ENCODE data around the gene HS1BP3.

The HS1BP3 gene

DNA sequence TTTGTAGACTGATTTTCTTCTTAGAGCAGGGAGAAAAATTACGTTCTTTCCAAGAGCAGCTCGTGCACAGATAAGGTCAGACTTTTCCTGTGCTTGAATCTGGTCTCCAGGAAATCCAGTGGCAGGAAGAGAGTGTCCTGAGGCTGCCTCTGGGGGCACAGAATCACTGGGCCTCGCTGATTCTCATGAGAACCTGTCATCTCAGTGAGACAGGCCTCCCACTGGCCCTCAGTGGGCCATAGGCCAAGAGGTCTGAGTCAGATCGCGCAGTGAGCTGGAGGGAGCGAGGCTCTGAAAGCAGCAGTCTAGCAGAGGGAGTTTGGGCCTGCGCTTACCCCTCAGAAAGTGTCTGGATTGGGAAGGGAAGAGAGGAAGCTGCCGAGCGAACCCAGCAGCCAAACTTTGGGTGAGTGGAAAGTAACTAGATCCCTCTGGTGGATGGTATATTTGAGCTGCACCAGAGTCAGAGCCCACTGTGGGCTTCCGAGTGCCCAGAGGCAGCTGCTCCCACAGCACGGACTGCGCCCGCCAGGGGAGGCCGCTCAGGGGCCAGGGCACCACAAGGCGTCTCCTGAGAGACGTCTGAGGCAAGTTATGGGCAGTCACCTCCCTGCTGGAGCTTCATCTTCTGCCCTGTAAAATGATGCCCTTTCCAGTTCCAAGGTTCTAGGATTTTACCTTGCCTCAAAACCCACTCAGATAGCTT, 24.2 kb upstream of the HS1BP3 start:
- DNase-seq (ENCODE audit: low read depth): no peak

DNA sequence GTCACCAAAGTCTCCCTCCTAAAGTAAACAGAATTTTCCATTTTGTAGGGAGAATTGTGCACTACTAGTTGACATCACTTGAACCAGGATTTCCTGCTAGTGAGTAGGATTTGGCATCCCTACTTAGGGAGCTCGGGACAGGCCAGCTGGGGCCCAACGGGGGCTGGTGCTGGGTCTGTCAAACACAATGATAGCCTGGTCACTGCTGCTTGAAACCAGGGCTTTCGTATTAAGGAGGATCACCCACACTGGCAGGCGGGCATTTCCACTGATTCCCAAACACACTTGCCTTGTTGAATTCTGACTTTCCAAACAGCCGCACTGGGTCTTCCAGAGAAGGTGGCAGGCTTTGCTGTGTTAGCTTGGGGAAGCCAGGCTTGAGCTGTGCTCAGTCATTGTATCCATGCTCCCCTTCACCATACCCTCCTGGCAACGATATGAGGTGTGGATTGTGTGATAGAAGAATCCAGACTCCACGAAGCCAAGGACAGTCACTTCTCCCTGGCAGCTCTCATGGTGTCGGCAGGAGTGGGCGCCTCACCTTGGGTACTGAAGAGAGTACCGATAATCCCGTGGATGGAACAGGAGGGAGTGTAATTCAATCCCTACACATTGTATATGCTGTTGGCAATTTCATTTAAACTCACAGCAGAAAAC, 23.5 kb upstream of the HS1BP3 start:
- no peak for DNase-seq (ENCODE audit: low read depth)

GRCh38 chr2:20673686-20674308, 22.9 kb upstream of the HS1BP3 start:
- DNase-seq (ENCODE audit: low read depth): no peak

GRCh38 chr2:20672201-20672951, 21.5 kb upstream of the HS1BP3 start:
- no peak for DNase-seq (ENCODE audit: low read depth)

DNA sequence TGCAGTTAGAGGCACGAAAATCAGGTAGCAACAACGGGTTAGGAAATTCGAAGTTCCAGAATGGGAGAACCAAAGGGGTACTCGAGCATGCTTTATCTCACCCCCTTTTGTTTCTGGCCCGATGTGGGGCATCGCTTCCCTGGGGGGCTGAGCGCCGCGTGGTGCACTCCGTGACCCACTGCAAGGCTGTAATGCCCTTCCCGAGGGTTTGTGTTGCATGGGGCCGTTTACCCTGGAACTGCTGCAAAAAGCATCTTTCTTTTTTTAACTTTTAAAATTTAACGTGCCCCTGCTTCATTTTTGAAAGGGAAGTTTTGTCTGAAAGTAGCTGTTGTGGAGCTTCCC, 20.8 kb upstream of the HS1BP3 start:
- DNase-seq (ENCODE audit: low read depth): no peak

DNA sequence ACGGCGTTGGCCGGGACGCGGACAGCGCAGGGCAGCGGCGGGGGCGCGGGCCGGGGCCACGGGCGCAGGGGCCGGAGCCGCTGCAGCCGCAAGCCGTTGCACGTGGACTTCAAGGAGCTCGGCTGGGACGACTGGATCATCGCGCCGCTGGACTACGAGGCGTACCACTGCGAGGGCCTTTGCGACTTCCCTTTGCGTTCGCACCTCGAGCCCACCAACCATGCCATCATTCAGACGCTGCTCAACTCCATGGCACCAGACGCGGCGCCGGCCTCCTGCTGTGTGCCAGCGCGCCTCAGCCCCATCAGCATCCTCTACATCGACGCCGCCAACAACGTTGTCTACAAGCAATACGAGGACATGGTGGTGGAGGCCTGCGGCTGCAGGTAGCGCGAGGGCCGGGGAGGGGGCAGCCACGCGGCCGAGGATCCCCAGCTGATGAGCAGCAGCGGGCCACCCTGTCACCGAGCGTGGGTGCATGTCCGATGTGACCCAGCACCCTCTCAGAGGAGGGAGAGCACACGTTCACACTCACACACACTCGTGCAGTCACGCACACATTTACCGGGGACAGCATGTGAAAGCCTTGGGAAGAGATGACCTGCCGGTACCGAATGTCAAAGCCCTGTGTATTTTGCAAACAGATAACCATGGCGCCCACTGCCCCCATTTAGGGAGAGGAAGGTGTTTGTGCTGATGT, 20.3 kb upstream of the HS1BP3 start:
- DNase-seq (ENCODE audit: low read depth): no peak

DNA sequence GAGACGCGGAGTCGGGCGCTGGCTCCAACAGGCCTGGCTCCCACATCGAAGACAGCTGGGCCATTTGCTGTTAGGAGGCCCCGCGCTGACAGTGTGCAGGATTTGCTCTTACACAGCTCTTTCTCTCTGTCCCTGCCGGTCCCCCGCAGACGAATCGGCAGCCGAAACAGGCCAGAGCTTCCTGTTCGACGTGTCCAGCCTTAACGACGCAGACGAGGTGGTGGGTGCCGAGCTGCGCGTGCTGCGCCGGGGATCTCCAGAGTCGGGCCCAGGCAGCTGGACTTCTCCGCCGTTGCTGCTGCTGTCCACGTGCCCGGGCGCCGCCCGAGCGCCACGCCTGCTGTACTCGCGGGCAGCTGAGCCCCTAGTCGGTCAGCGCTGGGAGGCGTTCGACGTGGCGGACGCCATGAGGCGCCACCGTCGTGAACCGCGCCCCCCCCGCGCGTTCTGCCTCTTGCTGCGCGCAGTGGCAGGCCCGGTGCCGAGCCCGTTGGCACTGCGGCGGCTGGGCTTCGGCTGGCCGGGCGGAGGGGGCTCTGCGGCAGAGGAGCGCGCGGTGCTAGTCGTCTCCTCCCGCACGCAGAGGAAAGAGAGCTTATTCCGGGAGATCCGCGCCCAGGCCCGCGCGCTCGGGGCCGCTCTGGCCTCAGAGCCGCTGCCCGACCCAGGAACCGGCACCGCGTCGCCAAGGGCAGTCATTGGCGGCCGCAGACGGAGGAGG, 19.6 kb upstream of the HS1BP3 start:
- DNase-seq (ENCODE audit: low read depth): no peak

GRCh38 chr2:20669562-20670314, 18.8 kb upstream of the HS1BP3 start:
- no peak for DNase-seq (ENCODE audit: low read depth)

DNA sequence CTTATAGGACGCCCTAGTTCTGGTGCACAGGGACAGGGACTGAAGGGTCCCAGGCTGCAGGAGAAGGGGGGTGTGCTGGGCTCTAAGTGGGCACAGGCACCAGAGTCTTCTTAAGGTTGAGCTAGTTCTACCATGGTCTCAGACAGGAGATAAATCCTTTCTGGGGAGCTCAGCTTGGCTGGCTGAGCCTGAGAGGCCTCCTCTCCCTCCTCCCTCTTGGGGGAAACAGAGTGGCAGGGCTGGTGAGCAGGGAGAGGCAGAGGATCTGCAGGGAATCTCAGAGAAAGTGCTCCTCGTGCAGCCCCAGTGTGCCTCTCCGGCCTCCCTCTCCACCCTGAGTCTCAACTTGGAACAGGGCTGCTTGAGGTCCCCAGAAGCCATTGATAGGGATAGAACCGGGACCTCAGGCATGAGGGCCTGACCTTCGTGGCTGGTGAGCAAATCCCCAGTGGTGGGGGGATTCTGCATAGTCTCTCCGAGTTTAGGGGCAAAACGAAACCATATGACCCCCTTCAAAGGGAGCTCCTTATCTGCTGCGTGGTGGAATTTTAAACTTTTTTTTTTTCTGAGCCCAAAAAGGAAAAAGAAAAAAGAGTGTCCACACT, 18.1 kb upstream of the HS1BP3 start:
- DNase-seq (ENCODE audit: low read depth): no peak

GRCh38 chr2:20668451-20668850, 17.6 kb upstream of the HS1BP3 start:
- no peak for DNase-seq (ENCODE audit: low read depth)

GRCh38 chr2:20667531-20668401, 16.9 kb upstream of the HS1BP3 start:
- no peak for DNase-seq (ENCODE audit: low read depth)

GRCh38 chr2:20667151-20667530, 16.2 kb upstream of the HS1BP3 start:
- no peak for DNase-seq (ENCODE audit: low read depth)

DNA sequence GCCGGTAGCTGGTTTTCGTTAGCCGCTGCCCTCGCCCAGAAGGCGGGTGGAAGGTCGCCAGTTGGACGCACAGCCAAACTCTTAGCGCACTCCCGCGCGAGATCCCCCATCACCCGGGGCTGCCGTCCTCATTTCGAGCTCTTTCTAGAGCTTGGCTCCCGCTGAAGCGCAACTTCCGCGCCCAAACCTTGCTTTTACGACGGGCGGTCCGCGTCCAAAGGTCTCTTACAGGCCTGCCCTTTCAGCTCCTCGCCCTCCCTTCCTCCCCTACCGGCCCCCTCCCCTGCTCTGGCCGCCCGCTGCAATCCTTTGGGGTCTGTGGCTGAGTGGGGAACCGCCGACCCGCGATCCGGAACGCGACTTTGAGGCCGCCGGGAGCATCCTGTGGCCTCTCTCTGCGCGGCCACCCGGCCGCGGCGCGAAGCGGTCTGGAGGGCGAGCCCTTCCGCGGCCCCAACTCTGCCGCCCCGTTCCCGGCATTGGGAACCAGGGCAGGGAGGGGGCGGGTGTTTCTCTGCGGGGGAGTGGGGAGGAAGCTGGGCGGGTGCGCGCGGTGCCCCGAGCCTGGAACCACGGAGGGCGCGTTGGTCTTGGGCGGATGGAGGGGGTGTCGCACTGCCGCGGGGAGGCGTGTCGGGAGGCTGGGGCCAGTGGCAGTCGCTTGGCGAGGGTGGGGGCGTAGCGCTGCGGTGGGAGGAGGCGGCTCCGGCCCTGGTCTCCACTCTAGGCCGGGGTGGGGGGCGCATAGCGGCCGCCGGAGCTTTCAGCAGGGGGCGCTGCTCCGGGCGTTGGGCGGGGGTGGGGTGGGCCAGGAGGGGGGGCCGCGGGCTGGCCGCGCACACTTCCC, 15.6 kb upstream of the HS1BP3 start, which contains the start of gene GDF7:
Gene GDF7, plus strand, starts transcription at position 841 of the 847 bp plus-strand sequence. CDS start 96 bp downstream, outside the sequence.
- DNase-seq (ENCODE audit: low read depth): no peak

- DNase-seq (ENCODE audit: low read depth): no peak
These were observed 15.1 kb upstream of the HS1BP3 start for GRCh38 chr2:20666005-20666303.

GRCh38 chr2:20665243-20666004, 14.5 kb upstream of the HS1BP3 start:
- DNase-seq (ENCODE audit: low read depth): no peak

GRCh38 chr2:20664431-20665242, 13.7 kb upstream of the HS1BP3 start:
- no peak for DNase-seq (ENCODE audit: low read depth)

DNA sequence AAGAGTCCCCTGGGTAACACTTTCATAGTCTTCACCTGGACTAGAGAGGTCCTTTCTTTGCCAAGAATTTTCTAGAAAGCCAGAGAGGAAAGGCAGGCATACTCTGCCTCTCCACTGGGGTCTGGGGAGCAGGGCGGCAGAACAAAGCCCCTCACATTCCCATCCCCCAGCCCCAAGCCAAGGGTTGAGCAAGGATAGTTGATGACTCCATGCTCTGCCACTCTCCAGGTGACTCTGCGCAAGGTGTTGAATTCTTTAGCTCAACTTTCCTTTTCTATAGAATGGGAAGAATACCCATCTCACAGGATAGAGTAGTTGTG, 13.1 kb upstream of the HS1BP3 start:
- DNase-seq (ENCODE audit: low read depth): no peak
